Stomach (tissue), 4 donors: ENCODE results near the gene MIER1.

Experiments
- CTCF ChIP-seq, 7 experiments: fragments of 450-650 bp in 4 of 7; fragments of 200-600 bp in 3 of 7; sonication (generic) in 3 of 7; IDR thresholded peaks; one replicate each; pipeline ENCODE4 v1.5.1; 2016 to 2019; ENCODE audit warnings: antibody characterized with exemption in 7 of 7, control low read depth in 2 of 7, mild to moderate bottlenecking in 1 of 7
- EP300 ChIP-seq: sonication (generic); formaldehyde crosslinking; IDR thresholded peaks from one replicate; pipeline ENCODE4 v1.6.1; 2017; ENCODE audit warnings: antibody characterized with exemption
- POLR2A ChIP-seq, 4 donors: fragments of 450-650 bp; IDR thresholded peaks; one replicate each; pipeline ENCODE4 v1.6.1; 2016; ENCODE audit warnings: antibody characterized with exemption in 4 of 4, control low read depth in 2 of 4, mild to moderate bottlenecking in 1 of 4, moderate library complexity in 1 of 4
- POLR2AphosphoS5 ChIP-seq, 3 donors: sonication (generic); formaldehyde crosslinking; IDR thresholded peaks; one replicate each; pipeline ENCODE4 v1.6.1; 2016; ENCODE audit warnings: antibody characterized with exemption in 3 of 3

GRCh38 chr1:66889030-66889429 is 35.8 kb upstream of the MIER1 start:
- no peak for TF ChIP-seq POLR2A (IDR thresholded peaks at IDR 0.05)
- TF ChIP-seq POLR2AphosphoS5 (IDR thresholded peaks at IDR 0.05), result no peak
- TF ChIP-seq CTCF (IDR thresholded peaks at IDR 0.05), result no peak
- TF ChIP-seq EP300, result no peak
